SW480 (cell line): ENCODE measurements around the gene KCNK10.

Source experiments
- DNase-seq: peaks from one replicate; pipeline ENCODE4 v3.0.0-alpha.2; 2016; ENCODE audit warnings: low spot score

KCNK10 gene

GRCh38 chr14:88227693-88228092 is 95.4 kb downstream of the KCNK10 start:
- DNase-seq = no peak

GRCh38 chr14:88225721-88226120 is 97.3 kb downstream of the KCNK10 start:
- DNase-seq = no peak

GRCh38 chr14:88218119-88218915 is 104.8 kb downstream of the KCNK10 start:
- no peak for DNase-seq

GRCh38 chr14:88212691-88213090 is 110.4 kb downstream of the KCNK10 start:
- DNase-seq = no peak

GRCh38 chr14:88210426-88210825 is 112.6 kb downstream of the KCNK10 start:
- no peak for DNase-seq

GRCh38 chr14:88209273-88209672 is 113.8 kb downstream of the KCNK10 start:
- no peak for DNase-seq

GRCh38 chr14:88208858-88209257 is 114.2 kb downstream of the KCNK10 start:
- DNase-seq = no peak

GRCh38 chr14:88204221-88204620 is 118.8 kb downstream of the KCNK10 start:
- DNase-seq = no peak

- no peak for DNase-seq
Measured at GRCh38 chr14:88203291-88203690, 119.8 kb downstream of the KCNK10 start.

GRCh38 chr14:88202286-88202685 is 120.8 kb downstream of the KCNK10 start:
- no peak for DNase-seq

GRCh38 chr14:88201851-88202250 is 121.2 kb downstream of the KCNK10 start:
- DNase-seq = no peak

- no peak for DNase-seq
Measured at GRCh38 chr14:88199882-88200281, 123.2 kb downstream of the KCNK10 start.

GRCh38 chr14:88198446-88198845 is 124.6 kb downstream of the KCNK10 start:
- DNase-seq = no peak

- no peak for DNase-seq
Measured at GRCh38 chr14:88196925-88197324, 126.1 kb downstream of the KCNK10 start.

- no peak for DNase-seq
Measured at GRCh38 chr14:88196116-88196890, 126.8 kb downstream of the KCNK10 start.

- DNase-seq = no peak
Measured at GRCh38 chr14:88195676-88196075, 127.4 kb downstream of the KCNK10 start.

GRCh38 chr14:88194531-88194930 is 128.5 kb downstream of the KCNK10 start:
- DNase-seq = no peak

- DNase-seq = no peak
Measured at GRCh38 chr14:88191605-88192004, 131.5 kb downstream of the KCNK10 start.

- DNase-seq = peak; percentile 85
Measured at GRCh38 chr14:88189417-88190191, 133.5 kb downstream of the KCNK10 start.

GRCh38 chr14:88188745-88189416 is 134.2 kb downstream of the KCNK10 start:
- no peak for DNase-seq

GRCh38 chr14:88185843-88186242 is 137.2 kb downstream of the KCNK10 start:
- no peak for DNase-seq

- no peak for DNase-seq
Measured at GRCh38 chr14:88184956-88185355, 138.1 kb downstream of the KCNK10 start.
